Measurements from ENCODE around the gene WDFY2.
"Not testable (repeated sequence)": the region's sequence is repeated elsewhere in the genome, so short reads cannot be mapped to it uniquely, and the experiment has no call there.

Gene WDFY2, protein sequence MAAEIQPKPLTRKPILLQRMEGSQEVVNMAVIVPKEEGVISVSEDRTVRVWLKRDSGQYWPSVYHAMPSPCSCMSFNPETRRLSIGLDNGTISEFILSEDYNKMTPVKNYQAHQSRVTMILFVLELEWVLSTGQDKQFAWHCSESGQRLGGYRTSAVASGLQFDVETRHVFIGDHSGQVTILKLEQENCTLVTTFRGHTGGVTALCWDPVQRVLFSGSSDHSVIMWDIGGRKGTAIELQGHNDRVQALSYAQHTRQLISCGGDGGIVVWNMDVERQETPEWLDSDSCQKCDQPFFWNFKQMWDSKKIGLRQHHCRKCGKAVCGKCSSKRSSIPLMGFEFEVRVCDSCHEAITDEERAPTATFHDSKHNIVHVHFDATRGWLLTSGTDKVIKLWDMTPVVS

DNA sequence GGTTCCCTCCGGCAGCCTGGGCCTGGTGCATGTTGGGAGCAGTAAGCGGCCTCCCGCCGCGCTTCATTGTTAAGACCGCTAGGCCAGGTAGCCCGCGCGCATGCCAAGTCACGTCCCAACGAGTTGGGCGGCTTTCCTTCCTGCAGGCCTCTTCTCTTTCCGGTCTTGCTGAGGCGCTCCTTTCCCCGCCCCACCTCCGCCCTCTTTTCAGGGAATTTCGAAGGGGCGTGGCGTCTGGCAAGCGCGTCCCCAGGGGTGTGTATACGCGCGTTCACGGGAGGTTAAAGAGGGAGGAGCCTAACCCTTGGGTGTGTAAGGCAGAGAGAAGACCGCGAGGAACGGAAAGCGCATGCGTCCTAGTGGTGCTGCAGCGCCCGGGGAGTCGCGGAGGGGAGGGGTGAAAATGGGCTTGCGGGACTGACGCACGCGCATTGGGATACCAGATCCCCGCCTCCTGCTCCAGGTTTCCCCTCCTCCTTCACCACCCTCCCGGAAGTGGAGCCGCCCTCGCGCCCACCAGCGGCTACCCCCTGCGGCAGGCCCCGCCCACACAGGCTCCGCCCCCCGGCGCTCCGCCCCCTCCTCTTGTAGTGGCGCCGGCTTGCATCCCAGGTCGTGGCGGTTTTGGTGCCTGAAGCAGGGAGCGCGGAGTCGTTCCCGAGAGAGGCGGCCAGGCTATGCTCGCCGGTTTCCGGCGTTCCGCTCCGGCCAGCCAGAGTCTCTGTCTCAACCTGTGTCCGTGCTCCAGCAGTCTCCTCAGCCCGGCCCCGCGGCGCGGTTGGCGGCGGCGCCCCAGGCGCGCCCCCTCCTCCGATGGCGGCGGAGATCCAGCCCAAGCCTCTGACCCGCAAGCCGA lies at the start of gene WDFY2:
TSS of gene WDFY2 (plus strand) at position 588 of the 856 bp plus-strand sequence. CDS start at position 814, 226 bp downstream.
- peak; percentile 100 for DNase-seq

DNA sequence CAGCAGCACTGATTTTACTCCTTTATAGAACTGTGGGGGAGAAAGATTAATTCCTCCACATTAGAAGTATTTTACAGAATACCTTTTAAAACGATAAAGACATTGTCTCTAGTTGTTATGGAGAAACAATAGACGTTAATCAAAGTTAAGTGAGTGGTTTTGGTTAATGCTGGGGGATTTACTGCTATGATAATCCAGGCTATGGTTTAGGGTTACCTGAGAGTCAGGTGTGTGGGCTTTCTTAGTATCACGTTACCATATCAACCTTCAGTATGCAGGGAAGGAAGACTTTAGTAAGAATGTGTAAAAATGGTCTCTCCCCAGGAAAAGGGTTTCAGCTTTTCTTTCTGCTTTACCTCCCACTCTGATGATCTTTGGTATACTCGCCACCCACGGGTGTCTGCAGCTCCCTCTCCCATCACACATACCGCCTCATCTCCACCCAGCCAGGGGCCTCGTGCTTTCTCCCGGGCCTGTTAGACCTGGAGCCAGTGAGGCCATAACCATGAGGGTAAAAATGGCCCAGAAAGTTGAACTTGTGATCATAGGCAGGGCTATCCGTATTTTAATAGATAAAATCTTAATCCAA lies 45.6 kb upstream of the WDFY2 start:
- DNase-seq, result no peak

DNA sequence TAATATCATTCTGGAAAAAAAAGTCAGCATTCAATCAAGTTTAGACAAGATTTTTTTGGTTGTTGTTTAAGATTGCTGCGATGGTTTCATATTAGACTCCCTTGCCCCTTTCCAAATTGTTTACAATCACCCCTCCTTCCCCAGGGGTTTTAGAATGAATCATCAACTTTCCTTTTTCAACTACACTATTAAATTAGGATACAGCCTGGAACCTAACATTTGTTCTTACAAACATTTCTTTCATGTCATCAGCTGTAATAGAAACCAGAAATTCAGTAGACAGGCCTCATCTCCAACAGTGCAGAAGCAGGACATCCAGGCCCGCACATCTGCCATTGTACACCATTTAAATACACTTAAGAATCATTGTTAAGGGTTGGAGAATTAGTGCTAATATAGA lies 44.4 kb upstream of the WDFY2 start:
- DNase-seq, result no peak

GRCh38 chr13:51541037-51541436 lies 43.2 kb upstream of the WDFY2 start:
- no peak for DNase-seq

GRCh38 chr13:51541809-51542258 lies 42.4 kb upstream of the WDFY2 start:
- no peak for DNase-seq

- DNase-seq, result no peak
Observed at GRCh38 chr13:51542346-51543242, 41.7 kb upstream of the WDFY2 start.

GRCh38 chr13:51545446-51545845 lies 38.8 kb upstream of the WDFY2 start:
- not testable (repeated sequence) for DNase-seq

GRCh38 chr13:51547425-51548176 lies 36.7 kb upstream of the WDFY2 start:
- no peak for DNase-seq

GRCh38 chr13:51549050-51549449 lies 35.2 kb upstream of the WDFY2 start:
- no peak for DNase-seq

- no peak for DNase-seq
Observed at GRCh38 chr13:51549593-51549992, 34.7 kb upstream of the WDFY2 start.

DNA sequence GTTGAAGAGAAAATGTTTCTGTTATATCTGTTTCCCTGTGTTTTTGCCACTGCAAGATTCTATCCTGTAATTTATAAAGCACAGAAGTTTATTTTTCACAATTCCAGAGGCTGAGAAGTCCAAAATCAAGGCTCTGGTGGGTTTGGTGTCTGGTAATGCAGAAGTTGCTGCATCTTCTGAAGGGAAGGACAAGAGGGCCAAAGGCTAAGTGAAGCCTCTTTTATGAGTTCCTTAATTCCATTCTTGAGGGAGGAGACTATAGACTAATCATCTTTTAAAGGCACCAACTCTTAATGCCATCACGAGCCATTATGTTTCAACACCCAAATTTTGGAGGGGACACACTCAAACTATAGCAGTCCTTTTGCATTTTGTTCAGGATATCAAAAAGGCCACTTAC lies 34.1 kb upstream of the WDFY2 start:
- DNase-seq, result no peak

- DNase-seq, result no peak
Observed at GRCh38 chr13:51551416-51551815, 32.8 kb upstream of the WDFY2 start.

GRCh38 chr13:51552027-51552426 lies 32.2 kb upstream of the WDFY2 start:
- no peak for DNase-seq

DNA sequence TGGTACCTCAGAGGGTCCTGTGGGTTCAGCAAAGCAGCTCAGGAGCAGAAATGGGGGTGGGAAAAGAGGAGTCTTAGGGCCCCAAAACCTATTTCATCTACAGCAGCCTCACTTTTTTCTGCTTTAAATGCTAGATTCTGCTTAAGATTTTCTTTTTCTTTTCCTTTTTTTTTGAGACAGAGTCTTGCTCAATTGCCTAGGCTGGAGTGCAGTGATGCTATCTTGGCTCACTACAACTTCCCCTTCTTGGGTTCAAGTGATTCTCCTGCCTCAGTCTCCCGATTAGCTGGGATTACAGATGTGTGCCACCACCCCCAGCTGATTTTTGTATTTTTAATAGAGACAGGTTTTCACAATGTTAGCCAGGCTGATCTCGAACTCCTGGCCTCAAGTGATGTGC lies 30.7 kb upstream of the WDFY2 start:
- DNase-seq, result no peak

GRCh38 chr13:51556740-51557139 lies 27.5 kb upstream of the WDFY2 start:
- DNase-seq, result no peak

DNA sequence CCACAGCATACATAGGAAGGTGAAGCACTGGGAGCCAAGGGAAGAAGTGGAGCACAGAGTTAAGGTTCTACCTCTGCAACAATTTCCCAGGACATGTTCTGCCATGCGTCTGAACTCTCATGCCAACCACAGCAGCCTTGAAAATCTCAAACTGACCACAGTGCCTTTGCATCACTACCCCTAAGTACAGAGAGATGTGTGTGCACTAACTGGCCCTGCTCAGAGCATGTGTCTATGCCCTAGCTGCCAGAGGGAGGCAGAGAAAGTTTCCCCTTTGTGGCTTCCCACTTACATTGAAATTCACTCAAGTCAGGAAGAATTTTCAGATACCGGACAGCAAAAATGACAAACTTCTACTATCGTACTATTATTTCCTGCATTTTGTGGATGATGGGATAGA lies 26.8 kb upstream of the WDFY2 start:
- DNase-seq, result no peak

DNA sequence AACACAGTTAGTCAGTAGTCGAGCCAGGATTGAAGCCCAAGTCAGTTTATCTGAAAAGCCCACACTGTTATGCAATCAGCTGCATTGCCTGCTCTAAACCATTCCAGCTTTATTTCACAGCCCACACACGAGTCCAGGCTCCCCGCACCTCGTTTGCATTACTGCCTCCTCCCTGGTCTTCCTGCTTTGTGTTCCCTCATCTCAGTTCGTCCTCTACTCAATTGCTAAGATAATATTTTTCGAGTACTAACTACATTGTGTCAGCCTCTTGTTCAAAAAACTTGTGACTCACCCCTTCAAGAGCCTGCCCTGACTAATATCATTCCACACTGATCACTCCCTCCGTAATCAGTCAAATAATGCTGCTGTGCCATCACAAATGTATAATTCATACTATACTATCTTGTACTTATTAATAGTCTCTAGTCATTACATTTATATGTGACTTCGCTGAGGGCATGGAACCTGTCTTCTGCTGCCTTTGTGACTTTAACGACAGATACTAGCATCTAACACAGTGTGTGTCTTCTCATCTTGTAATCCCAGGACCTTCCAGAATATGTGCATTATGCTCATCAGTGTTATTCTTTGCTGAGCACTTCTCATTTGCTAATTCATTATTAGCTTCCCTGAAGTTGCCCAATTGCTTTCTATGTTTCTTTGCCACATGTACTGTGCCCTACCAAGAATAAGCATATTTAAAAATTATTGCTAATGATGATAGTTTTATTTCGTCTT lies 26.2 kb upstream of the WDFY2 start:
- DNase-seq, result no peak

DNA sequence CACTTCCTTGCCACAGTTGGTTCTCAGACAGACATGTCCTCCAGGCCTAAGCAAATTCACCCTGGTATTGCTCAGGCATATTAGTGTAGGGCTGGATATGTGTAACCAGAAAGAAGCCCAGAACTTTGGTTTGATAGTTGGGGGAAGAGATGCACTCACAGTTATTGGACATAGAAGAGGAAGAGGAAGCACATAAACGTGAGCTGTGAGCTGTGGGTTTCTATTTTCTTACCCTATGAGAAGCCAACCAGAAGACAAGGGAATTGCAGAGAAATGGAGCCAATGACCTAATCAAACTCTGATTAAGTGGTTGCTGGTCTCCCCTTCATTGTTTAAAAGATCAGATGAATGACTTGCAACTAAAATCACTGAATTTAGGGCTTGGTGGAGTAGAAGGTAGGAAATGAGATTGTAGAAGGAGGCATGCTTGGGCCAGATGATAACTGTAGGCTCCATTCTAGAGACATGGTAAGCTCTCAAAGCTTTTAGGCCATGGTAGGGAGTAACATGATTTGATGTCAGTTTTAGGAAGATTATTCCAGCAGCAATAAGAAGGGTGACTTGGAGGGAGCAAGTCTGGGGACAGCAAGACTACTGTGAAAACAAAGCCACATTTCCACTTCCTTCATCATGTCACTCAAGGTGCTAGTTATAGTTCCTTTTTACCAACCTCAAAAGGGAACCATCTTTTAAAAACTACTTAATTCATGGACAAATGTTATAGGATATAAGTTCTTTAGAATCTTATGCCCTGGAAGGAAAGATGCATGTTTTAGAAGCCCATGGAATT lies 24.1 kb upstream of the WDFY2 start:
- no peak for DNase-seq

GRCh38 chr13:51562011-51562671 lies 22.1 kb upstream of the WDFY2 start:
- DNase-seq, result no peak

GRCh38 chr13:51564252-51564651 lies 20.0 kb upstream of the WDFY2 start:
- no peak for DNase-seq

Data from CD4-positive, alpha-beta T cell treated with Interleukin-17A for 4 hours (primary cell).